ENCODE data around the gene CUL3. TPM values are rescaled to one million over a fixed set of nuclear protein-coding genes. Genes with fewer than 3 reads are reported as not detected.

The CUL3 gene
- total RNA-seq, 1 experiment from 2014 or later = 95.7 TPM

- CTCF ChIA-PET = no interaction called here
- H3K9me2 ChIP-seq (ENCODE audit: insufficient read depth) = no peaks in the 10 kb centered on the region
- RAD21 ChIA-PET (ENCODE audit: low non-redundant PET in 1 of 2, low total read pairs in 2 of 2, uncharacterized antibody in 2 of 2, unreplicated experiment in 2 of 2) = no interaction called here
- no peak overlapping the region for H3K4me3 ChIP-seq (replicated peaks in 1 of 2; ENCODE audit: low read depth in 1 of 2, low read length in 2 of 2)
- POLR2A ChIA-PET = no interaction called here
- no peak overlapping the region for H3K27ac ChIP-seq (ENCODE audit: low read depth, low read length)
- no peaks in the 10 kb centered on the region for H3K27me3 ChIP-seq (ENCODE audit: insufficient read depth, low read length)
- H3K79me2 ChIP-seq (ENCODE audit: insufficient read depth, low read length) = peaks cover 100% of the 10 kb centered on the region
- H3K4me2 ChIP-seq (ENCODE audit: low read length) = no peak overlapping the region
- no peaks in the 10 kb centered on the region for H3K4me1 ChIP-seq (ENCODE audit: control insufficient read depth in 1 of 2, insufficient read depth in 2 of 2, low read length in 2 of 2)
- H2AFZ ChIP-seq (ENCODE audit: low read depth, low read length, poor library complexity, severe bottlenecking) = no peak overlapping the region
- no peak for DNase-seq (ENCODE audit: low read depth, low spot score)
- H3K36me3 ChIP-seq (ENCODE audit: control insufficient read depth in 1 of 2, insufficient read depth in 2 of 2, low read length in 2 of 2) = no peaks in the 10 kb centered on the region; a peak in 1 of 4 replicates
- H3K9me3 ChIP-seq (ENCODE audit: control insufficient read depth in 1 of 2, insufficient read depth in 1 of 2, low read depth in 1 of 2, low read length in 2 of 2) = 0 out of 4 replicates have a peak, but pooled peaks cover 0 to 3% of the 10 kb centered on the region in 2 experiments
- no peak overlapping the region for H3K9ac ChIP-seq (ENCODE audit: low read length)
- no TSS peak for BruUV-seq (replicated peaks)
- intact Hi-C loops (cut with micrococcal nuclease) = no loop called here
- peaks cover 45% of the 10 kb centered on the region; the same call in 1 of the 2 replicates for H4K20me1 ChIP-seq (ENCODE audit: insufficient read depth)
- TF ChIP-seq ZNF274 (IDR thresholded peaks at IDR 0.05; ENCODE audit: low read depth, low read length) = no peak
- TF ChIP-seq MAX (IDR thresholded peaks at IDR 0.05) = no peak
- TF ChIP-seq CBX3 (IDR thresholded peaks at IDR 0.05; ENCODE audit: low read depth) = no peak
- TF ChIP-seq POLR2AphosphoS5 (IDR thresholded peaks at IDR 0.05; ENCODE audit: low read depth, low read length) = no peak
- no peak for TF ChIP-seq ATF3 (IDR thresholded peaks at IDR 0.05)
- no peak for TF ChIP-seq JUND (IDR thresholded peaks at IDR 0.05)
- no peak for TF ChIP-seq EZH2 (IDR thresholded peaks at IDR 0.05)
- TF ChIP-seq SRF (IDR thresholded peaks at IDR 0.05; ENCODE audit: low read depth) = no peak
- TF ChIP-seq SP1 (IDR thresholded peaks at IDR 0.05; ENCODE audit: low read depth) = no peak
- TF ChIP-seq CTCF (IDR thresholded peaks at IDR 0.05 in 2 of 3, conservative IDR thresholded peaks at IDR 0.05 in 1 of 3; ENCODE audit: borderline replicate concordance in 1 of 3, insufficient read depth in 1 of 3, low read depth in 2 of 3, low read length in 2 of 3) = no peak
- TF ChIP-seq CEBPB (IDR thresholded peaks at IDR 0.05; ENCODE audit: low read depth) = no peak
- no peak for TF ChIP-seq TCF7L2 (IDR thresholded peaks at IDR 0.05; ENCODE audit: borderline replicate concordance, extremely low read depth, insufficient read depth, insufficient read length)
- TF ChIP-seq EZH2phosphoT487 (IDR thresholded peaks at IDR 0.05; ENCODE audit: borderline replicate concordance) = no peak
- no peak for TF ChIP-seq FOSL1 (IDR thresholded peaks at IDR 0.05; ENCODE audit: low read depth)
- TF ChIP-seq EGR1 (IDR thresholded peaks at IDR 0.05; ENCODE audit: low read depth) = no peak
- no peak for TF ChIP-seq RAD21 (IDR thresholded peaks at IDR 0.05; ENCODE audit: low read depth)
- TF ChIP-seq POLR2A (IDR thresholded peaks at IDR 0.05; ENCODE audit: borderline replicate concordance, extremely low read depth, insufficient read depth, insufficient read length) = no peak
- ATAC-seq = no peak
Measured at GRCh38 chr2:224562831-224563230, 22.3 kb downstream of the CUL3 start.
